Myocyte (in vitro differentiated cells): Measurements from ENCODE around the gene TTC33. TPM values are rescaled to one million over a fixed set of nuclear protein-coding genes. Genes with fewer than 3 reads are reported as not detected.
"Not testable (repeated sequence)": the region's sequence is repeated elsewhere in the genome, so short reads cannot be mapped to it uniquely, and the experiment has no call there.

Experiments
- DNase-seq: peaks from one replicate; pipeline ENCODE4 v3.0.0-alpha.2; 2012; ENCODE audit warnings: low read depth
- total RNA-seq: library from RNA; depleted of rRNA; stranded (reverse); fragments of >200 nt; gene quantifications from 2 replicates; pipeline ENCODE4 v1.2.3, GENCODE V29; 2014

Gene TTC33
- total RNA-seq, 1 donor from 2014 or later: 26.7 TPM

DNA sequence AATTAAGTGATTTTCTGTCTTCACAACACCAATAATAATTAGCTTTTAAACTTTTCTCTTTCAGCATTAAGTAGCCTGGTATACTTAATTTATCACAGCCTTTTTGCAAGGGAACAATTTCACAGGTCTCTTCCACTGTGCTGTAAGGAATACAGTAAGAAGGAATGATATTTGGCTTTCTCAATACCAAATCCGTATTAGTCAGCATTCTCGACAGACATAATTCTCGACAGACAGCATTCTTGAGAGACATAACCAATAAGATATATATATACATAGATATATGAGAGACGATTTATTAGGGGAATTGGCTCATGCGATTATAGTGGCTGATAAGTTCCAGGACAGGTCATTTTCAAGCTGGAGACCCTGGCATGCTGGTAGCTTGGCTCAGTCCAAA lies 24.4 kb upstream of the TTC33 start:
- no peak for DNase-seq

DNA sequence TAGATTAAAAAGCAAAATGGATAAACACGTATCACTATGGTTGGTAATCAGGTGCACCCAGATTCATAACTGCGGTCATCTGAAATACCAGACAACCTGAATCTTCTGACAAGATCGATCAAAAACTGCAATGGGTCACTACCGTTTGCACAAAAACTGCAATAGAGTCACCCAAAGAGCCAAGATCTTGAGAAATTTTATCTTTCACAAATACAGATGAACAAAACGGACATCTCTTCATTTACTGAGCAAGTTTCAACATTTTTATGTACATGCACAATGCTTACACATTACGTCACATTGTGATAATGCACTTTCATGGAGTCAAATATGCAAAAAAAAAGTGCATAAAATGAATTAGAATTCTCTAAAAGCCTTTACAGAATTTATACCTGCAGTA lies 23.8 kb upstream of the TTC33 start:
- DNase-seq: no peak

DNA sequence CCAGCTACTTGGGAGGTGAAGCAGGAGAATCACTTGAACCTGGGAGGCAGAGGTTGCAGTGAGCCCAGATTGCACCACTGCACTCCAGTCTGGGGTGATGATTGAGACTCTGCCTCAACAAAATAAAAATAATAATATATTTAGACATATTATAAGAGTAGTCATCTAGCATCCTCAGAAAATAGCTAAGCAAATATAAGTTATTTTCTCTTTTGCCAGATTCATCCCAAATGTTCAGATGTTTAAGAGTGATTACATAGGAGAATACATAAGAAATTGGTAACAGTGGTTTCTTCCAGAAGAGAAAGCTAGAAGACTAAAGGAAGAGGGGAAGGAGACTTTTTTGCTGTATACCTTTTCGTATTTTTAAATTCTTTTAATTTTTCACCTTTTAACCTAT lies 22.4 kb upstream of the TTC33 start:
- DNase-seq: no peak

DNA sequence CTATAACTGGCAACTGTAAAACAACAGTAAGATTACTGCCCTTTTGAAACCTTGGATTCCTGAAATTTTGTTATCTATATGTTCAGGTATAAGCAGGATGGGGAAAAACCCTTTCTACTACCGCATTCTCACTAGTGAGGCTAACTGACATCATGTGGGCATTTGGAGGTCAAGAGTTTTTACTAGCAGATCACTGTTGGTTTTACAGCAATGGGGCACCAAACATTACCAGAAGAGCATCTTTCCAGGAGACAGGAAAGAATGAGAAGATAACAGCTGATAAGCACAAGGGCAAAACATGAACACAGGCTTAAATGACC lies 20.9 kb upstream of the TTC33 start:
- no peak for DNase-seq

DNA sequence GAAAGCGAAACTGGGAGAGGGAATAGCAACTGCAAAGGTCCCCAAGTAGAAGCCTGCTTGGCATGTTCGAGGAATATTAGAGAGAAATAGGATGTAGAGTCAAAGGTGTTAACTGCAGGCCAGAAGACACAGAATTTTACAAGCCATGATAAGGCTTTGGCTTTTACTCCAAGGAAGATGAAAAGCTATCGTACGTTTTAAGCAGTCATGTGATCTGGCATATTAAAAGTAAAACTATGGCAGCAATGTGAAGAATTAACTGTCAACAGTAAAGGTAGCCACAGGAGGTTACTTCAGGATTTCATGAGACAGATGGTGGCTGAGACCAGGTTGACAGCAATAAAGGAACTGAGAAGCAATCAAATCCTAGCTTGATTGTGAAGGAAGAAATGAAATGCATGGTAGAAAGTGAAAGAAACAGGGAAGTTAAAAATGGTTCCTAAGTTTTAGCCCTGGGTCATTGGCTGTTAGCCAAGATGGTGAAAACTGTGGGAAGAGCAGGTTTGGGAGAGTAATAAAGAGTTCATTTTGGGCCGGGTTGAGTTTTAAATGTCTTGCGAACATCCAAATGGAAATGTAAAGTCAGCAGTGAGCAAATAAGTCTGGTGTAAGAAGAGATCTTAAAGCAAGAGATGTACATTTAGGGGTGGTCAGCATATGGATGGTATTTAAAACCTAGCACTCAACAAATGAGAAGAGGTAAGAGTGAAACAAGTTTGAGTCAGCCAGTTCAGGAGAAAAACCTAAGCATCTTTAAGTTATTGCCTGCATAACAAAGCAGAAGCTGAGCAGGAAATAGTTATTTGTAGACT lies 20.3 kb upstream of the TTC33 start:
- no peak for DNase-seq

DNA sequence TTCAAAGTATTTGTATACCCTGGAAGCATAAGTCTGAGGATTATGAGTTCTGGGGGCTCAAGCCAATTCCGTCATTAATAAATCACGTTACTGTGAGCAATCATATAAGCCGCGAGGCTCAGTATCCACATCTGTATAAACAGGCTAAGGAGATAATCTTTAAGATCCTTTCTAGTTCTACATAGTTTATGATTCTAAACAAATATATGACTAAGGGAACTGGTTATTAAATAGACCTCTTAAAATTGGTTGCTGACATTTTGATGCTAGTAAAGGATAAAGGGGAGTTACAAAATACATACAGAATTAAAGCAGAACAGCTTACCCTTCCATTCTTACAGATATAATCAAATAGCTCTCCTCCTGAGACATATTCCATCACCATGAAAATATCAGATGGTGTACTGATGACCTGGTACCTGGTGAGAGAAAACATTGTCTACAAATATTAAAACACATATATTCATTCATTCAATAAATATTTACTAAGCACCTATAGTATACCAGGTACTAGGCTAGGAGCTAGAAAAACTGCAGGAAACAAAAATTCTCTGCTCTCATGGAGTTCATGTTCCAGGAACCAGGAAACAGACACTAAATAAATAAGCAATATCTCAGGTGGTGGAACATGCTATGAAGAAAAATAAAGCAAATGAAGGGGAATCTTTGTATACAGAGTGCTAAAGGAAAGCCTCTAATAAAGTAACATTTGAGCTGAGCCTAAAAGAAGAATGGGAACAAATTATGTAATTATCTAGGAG lies 19.5 kb upstream of the TTC33 start:
- DNase-seq: no peak

DNA sequence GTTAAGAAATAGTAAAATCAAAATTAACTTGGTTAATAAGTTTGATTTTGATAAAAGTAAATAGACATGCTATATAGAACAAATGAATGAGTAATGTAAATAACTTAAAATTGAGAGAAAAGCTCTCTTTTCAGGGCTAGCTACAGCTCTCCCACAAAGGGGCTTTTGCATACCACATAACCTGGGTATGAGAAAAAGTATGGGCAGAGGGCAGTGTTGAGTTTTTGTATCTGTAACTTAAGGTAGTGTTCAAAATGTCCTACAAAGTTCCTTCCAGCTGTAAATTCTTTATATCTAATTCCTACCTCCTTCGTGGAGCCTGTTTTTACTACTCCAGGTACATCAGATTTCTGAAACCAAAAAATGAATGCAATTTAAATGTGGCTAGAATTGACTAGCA lies 18.9 kb upstream of the TTC33 start:
- no peak for DNase-seq

DNA sequence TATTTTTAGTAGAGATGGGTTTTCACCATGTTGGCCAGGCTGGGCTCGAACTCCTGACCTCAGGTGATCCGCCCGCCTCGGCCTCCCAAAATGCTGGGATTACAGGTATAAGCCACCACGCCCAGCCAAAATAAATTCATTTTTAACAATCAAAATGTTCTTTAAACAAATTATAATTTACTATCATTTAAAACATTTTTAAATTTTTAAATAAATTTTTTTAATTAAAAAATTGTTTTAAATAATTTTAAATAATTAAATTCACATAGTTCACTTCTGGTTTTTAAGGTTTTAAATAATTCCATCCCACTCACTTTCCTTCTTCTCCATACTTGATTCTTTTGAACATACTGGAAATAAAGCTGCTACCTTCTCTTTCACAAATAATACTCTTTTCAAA lies 15.0 kb upstream of the TTC33 start:
- no peak for DNase-seq

DNA sequence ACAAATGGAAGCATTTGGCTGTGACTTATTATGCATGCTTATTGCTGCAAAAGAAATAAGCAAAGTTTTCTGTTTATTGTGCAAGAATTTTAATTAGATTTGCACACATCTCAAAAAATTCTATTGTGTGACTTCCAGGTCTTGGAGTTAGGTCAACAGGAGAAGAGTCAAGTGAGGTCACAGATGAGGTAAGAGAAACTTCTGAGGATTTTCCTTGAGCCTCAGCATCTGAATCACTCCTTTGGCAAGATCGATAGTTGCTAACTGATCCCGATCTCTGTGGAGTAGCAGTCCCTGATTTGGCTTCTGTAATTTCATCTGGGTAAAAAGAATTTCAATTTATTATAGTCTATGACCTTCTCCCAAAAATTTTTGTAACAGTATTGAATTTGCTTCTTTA lies 6.9 kb upstream of the TTC33 start:
- no peak for DNase-seq

DNA sequence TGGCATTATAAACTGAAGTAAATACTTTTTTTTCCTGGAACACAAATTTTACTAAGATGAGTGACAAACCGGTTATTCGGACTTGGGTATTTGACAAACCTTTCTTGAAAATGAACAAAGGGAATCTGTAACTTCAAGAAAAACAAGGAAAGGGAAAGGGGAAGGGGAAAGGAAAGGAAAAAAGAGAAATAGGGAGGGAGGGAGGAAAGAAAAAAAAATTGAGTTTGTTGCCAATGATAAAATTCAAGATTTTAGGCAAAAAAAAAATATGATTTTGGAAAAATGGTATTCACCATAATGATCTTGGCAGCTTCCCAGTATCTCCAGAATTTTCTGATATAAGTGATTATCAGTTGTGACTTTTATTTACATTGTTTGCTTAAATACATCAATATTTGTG lies 1.6 kb upstream of the TTC33 start:
- DNase-seq: no peak

DNA sequence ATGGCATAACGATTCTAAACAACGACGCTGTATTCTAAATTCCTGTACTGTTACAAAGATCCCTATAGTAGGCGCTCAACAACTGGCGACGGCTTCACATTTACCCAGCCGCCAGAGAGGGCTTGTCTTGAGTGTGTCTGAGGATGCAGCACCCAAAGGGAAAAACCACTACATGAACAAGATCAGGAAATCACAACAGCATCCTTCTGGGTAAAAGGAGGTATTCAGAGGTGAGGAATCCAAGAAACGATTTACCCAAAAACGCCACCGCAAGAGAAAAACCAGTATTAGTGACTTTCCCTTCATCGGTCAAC lies 711 bp downstream of the TTC33 start:
- DNase-seq: peak; percentile 83

DNA sequence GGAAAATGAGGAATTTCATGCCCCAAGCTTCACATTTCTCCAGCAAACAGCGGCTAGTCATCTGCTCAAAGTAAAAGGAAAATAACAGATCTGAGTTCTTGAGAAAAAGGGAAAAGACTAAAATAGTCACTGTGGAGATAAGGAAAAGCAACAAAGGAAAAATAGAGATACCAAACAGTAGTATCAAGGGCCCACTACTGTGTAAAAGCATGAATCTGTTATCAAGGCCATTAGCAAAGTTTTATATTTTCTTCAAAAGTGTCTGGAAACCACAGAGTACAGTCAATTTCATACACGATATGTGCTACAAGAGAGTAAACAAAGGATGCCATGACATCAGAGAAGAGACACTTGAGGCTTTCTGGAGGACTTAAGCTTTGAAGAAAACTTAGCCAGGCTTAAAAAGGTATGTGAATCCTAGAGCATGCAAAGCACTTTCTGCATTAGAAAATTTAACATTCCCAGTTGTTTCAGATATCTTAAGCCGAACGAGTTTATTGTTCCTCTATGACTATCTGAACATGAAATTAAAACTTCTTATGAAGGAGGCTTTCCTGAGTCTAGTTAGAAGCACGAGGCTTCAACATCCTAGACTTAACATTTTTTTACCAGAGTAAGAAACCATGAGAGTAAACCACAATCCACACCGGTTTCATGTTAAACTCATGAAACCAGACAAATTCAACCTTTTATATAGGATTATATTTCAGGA lies 1.2 kb downstream of the TTC33 start:
- DNase-seq: no peak

DNA sequence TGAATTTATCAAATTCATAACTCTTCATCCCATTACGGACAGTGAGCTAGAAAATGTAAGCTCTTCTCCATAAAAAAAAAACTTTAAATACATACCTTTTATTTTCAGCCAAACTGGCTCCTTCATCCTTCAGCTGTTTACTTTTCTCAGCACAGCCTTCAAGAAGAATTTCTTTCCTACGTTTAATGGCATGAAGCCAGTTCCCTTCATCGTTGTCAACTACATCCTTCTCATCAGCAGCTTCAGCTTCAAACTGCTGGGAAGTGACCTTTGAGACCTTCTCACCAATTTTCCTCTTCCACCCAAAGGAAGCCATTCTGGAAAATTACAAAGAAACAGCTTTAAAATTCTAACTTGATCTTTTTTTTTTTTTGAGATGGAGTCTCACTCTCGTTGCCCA lies 9.1 kb downstream of the TTC33 start:
- DNase-seq: peak; percentile 25

DNA sequence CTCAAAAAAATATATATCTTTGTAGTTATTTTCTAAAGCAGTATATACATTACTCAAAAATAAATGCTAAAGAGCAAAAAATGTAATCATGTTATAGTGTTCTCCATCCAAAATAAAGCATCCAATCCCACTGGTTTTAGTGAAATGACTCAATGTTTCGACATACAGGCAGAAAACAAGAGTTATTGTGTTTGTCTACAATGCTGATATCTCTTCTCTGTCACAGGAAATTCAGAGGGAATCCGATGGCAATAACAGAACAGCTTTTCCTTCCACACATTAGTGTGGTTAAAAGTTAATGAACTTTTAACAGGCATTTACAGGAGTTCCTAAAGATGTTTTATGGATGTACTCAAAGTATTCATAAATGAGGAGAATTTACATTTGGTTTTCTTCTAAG lies 12.0 kb downstream of the TTC33 start:
- no peak for DNase-seq

DNA sequence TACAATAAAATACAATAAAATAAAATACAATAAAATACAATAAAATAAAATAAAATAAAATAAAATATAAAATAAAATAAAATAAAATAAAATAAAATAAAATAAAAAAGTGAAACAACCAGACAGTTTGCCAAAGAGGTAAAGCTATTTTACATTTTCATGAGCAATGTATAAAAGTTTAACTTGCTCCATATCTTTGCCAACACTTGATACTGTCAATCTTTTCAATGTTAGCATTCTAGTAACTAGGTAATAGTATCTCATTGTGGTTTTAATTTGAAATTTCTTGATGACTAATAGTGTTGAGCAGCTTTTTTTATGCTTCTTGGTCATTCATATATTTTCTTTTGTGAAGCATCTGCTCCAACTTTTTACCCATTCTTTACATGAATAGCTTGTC lies 17.3 kb downstream of the TTC33 start:
- peak; percentile 28 for DNase-seq

DNA sequence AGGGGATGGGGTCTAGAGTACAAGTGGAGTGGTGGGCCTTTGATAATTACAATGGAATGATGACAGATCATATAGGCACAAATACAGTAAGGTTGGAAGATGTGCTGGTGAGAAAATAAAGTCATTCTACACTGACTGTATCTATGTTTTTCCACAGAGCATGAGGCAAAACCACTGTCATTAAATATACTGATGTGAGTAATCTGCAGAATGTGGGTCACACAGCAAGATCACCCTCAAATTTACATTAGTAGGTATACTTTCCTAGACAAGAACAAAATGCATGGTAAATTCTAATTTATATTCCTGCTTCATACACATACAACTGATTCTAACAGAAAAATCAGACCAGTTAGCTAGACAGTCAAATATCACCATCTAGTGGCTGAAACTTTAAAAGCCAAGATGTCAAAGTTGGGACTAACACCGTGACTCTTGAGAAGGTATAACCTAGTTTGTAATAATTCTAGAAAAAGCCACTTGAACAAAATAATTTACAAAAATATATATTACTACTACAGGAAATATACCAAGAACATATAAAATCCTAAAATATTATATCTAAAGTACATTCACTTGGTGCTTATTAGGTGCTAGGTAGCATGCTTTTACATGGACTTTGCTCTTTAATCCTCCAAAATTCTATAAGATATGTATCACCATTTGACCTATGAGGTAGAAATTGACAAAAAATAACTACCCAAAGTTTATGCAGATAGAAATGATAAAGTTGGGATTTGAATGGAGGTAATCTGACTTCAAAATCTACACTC lies 19.5 kb downstream of the TTC33 start:
- peak; percentile 78 for DNase-seq

DNA sequence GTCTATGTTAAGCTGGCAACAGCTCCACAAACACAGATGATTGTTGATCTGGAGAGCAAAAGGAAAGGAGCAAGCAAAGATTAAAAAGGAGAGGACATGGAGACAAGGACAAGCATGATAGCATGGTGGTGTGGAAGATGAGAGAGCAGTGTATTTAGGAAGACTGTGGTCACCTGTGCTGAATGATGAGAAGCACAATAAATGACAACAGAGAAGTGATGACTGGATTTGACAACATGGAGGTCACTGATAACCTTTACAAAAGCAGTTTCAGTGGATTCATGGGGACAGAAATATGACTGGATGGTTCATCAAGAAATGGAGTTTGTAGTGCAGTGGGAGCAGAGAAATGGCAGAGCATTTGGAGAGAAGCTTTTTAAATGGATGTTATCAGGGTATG lies 20.2 kb downstream of the TTC33 start:
- DNase-seq: no peak

DNA sequence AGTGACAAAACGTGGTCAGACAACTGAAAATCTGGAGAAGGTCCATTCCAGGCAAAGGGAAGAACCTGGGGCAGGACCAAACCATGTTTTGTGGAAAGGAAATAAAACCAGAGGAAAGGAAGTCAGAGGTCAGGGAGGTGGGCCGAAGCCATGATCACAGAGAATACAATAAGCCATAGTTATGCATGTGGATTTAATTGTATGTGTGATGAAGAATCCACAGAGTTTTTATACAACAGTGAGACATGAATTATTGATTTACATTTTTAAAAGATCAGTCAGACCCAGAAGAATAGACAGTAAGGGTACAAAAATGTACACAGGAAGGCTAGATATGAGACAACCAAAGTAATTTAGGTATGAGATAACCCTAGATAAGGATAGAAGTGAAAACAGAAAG lies 20.8 kb downstream of the TTC33 start:
- no peak for DNase-seq

DNA sequence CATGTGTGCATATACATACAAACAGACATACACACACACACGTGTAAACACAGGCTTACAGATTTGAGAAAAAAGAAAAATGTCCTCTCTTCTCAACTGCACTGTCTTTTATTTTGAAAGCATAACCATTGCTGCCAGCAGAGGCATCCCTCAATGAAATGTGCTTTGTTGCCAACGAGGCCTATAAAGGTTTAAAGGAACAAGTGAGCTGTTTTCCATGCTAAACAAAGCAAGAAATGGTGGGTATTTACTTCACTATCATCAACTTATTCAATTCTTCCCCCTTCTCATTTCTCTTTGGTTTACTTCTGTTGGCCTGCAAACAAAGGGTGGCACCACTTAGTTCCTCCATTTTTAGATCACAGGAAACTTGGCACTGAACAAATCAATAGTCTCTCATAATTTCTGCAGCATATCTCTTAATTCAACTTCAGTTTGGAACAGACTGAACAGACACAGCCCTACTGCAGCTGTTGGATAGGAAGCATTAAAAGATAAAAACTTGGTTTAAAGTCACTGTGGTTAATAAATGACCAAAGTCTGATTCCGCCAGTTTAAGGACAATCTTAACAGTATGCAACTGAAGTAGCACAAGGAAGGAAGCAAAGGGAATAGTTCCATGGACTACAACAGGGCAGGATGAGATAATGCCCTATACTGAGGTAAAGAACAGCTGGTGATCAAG lies 21.7 kb downstream of the TTC33 start:
- DNase-seq: peak; percentile 39

DNA sequence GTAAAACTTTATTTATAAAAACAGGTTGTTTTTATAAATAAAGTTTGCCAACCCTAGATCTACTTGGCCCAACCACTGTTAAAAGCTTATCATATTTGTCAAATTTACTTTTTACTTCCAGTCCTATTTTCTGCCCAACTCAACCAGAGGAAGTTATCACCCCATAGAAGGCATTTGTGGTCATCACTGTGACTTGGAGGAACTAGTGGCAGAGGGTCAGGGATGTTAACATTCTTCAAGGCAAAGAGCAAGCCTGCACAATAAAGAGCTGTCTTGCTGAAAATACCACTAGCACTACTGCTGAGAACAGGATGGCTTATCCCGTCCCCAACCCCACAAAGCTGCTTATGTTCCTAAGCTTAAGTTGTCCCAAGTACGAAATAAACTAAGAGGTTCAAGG lies 22.3 kb downstream of the TTC33 start:
- peak; percentile 18 for DNase-seq

DNA sequence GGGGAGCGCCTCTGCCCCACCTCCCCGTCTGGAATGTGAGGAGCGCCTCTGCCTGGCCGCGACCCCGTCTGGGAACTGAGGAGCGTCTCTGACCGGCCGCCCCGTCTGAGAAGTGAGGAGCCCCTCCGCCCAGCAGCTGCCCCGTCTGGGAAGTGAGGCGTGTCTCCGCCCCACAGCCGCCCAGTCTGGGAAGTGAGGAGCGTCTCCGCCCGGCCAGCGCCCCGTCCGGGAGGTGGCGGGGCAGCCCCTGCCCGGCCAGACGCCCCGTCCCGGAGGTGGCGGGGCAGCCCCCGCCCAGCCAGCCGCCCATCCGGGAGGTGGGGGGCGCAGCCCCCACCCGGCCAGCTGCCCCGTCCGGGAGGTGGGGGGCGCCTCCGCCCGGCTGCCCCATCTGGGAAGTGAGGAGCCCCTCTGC lies 33.3 kb downstream of the TTC33 start:
- not testable (repeated sequence) for DNase-seq
